Right hindlimb (tissue), 1 donor: ENCODE results near the gene ETS1.
A peak's percentile ranks its signal among the peaks of the same experiment; 100 is the strongest.

Experiments used
- DNase-seq: peaks from one replicate; pipeline ENCODE4 v3.0.0-alpha.2; 2018

ETS1 gene

GRCh38 chr11:128592454-128592853 lies 5.1 kb upstream of the ETS1 start:
- DNase-seq = no peak

- no peak for DNase-seq
Measured at GRCh38 chr11:128590587-128590986, 3.2 kb upstream of the ETS1 start.

GRCh38 chr11:128589998-128590397 lies 2.6 kb upstream of the ETS1 start:
- no peak for DNase-seq

- no peak for DNase-seq
Measured at GRCh38 chr11:128588093-128588492, 735 bp upstream of the ETS1 start.

- DNase-seq = no peak
Measured at GRCh38 chr11:128586689-128587088, 669 bp downstream of the ETS1 start.

- DNase-seq = no peak
Measured at GRCh38 chr11:128585498-128586238, 1.7 kb downstream of the ETS1 start.

- DNase-seq = no peak
Measured at GRCh38 chr11:128584253-128584652, 3.1 kb downstream of the ETS1 start.

GRCh38 chr11:128582496-128583366 lies 4.6 kb downstream of the ETS1 start:
- DNase-seq = peak; percentile 65

GRCh38 chr11:128581561-128582272 lies 5.6 kb downstream of the ETS1 start:
- DNase-seq = no peak

GRCh38 chr11:128580612-128581011 lies 6.7 kb downstream of the ETS1 start:
- no peak for DNase-seq

- no peak for DNase-seq
Measured at GRCh38 chr11:128579798-128580504, 7.4 kb downstream of the ETS1 start.

- DNase-seq = no peak
Measured at GRCh38 chr11:128576555-128576954, 10.8 kb downstream of the ETS1 start.

- peak; percentile 45 for DNase-seq
Measured at GRCh38 chr11:128575961-128576350, 11.4 kb downstream of the ETS1 start.

GRCh38 chr11:128575174-128575960 lies 12.0 kb downstream of the ETS1 start:
- no peak for DNase-seq

- DNase-seq = no peak
Measured at GRCh38 chr11:128574576-128575011, 12.8 kb downstream of the ETS1 start.

- no peak for DNase-seq
Measured at GRCh38 chr11:128573638-128574037, 13.7 kb downstream of the ETS1 start.

- no peak for DNase-seq
Measured at GRCh38 chr11:128572965-128573364, 14.4 kb downstream of the ETS1 start.

- no peak for DNase-seq
Measured at GRCh38 chr11:128570632-128571031, 16.7 kb downstream of the ETS1 start.

- no peak for DNase-seq
Measured at GRCh38 chr11:128569291-128569690, 18.1 kb downstream of the ETS1 start.

GRCh38 chr11:128568166-128568778 lies 19.1 kb downstream of the ETS1 start:
- DNase-seq = no peak

- DNase-seq = no peak
Measured at GRCh38 chr11:128567130-128567529, 20.2 kb downstream of the ETS1 start.
